Transverse colon (tissue), 4 donors: ENCODE results near the gene GTF3C1. TPM values are rescaled to one million over a fixed set of nuclear protein-coding genes. Genes with fewer than 3 reads are reported as not detected.

Source experiments
- DNase-seq: peaks from one replicate; pipeline ENCODE4 v3.0.0-alpha.2; 2019
- H3K27ac ChIP-seq, 4 donors: fragments of 200-600 bp; sonication (generic); 2 replicates each; pipeline ENCODE4 v1.5.1; 2016 to 2018; ENCODE audit warnings: inconsistent platforms in 4 of 4
- H3K27me3 ChIP-seq: fragments of 200-600 bp; sonication (generic); 2 replicates; pipeline ENCODE4 v1.5.1; 2017; ENCODE audit warnings: inconsistent platforms
- H3K36me3 ChIP-seq, 4 donors: fragments of 200-600 bp; sonication (generic); 2 replicates each; pipeline ENCODE4 v1.5.1; 2017 to 2019; ENCODE audit warnings: inconsistent platforms in 4 of 4
- H3K4me1 ChIP-seq, 4 donors: fragments of 200-600 bp; sonication (generic); 2 replicates each; pipeline ENCODE4 v1.5.1; 2017 to 2020; ENCODE audit warnings: inconsistent platforms in 4 of 4
- H3K4me3 ChIP-seq, 4 donors: fragments of 200-600 bp; sonication (generic); 1 replicate in 1 of 4; 2 replicates in 3 of 4; pipeline versions ENCODE4 v1.5.1 to v1.6.1; 2017 to 2019; ENCODE audit warnings: inconsistent platforms in 4 of 4
- H3K9me3 ChIP-seq, 2 donors: fragments of 200-600 bp; sonication (generic); 2 replicates each; pipeline ENCODE4 v1.5.1; 2017 to 2019; ENCODE audit warnings: inconsistent platforms in 2 of 2
- EP300 ChIP-seq: sonication (generic); formaldehyde crosslinking; IDR thresholded peaks from one replicate; pipeline ENCODE4 v1.6.1; 2017; ENCODE audit warnings: antibody characterized with exemption, low read depth
- POLR2A ChIP-seq: fragments of 450-650 bp; IDR thresholded peaks from one replicate; pipeline ENCODE4 v1.6.1; 2016; ENCODE audit warnings: antibody characterized with exemption, mild to moderate bottlenecking, moderate library complexity
- POLR2AphosphoS5 ChIP-seq, 3 donors: sonication (generic); formaldehyde crosslinking; IDR thresholded peaks; one replicate each; pipeline ENCODE4 v1.6.1; 2016; ENCODE audit warnings: antibody characterized with exemption in 3 of 3
- WGBS, 2 donors: methylation state at CpG; one replicate each; pipeline ENCODE4 v1.1.5; 2018; ENCODE audit warnings: low coverage in 1 of 2; 5-methylcytosine and 5-hydroxymethylcytosine counted together
- in situ Hi-C, 4 donors: fragments of 200-750 bp; cut with MboI; loops; one replicate each; pipeline versions ENCODE4 v1.15.0 to v1.15.1; 2017; ENCODE audit warnings: low sequenced_read_pairs in 3 of 4, low pct_ligation_motif_present in 1 of 4, low pct_unique_long_range_greater_than_20kb in 1 of 4
- intact Hi-C: fragments of 100-400 bp; cut with DNase I; formaldehyde crosslinking; loops from one replicate; pipeline ENCODE4 v1.15.1; 2023; ENCODE audit warnings: low total_unique reads
- total RNA-seq, 4 donors: library from RNA; depleted of rRNA; stranded (reverse); fragments of >200 nt; gene quantifications; one replicate each; pipeline ENCODE4 v1.1.0, GENCODE V29; 2016
- TF ChIP-seq, protein P1 (sequence below), 5 experiments: fragments of 200-600 bp in 3 of 5; fragments of 450-650 bp in 2 of 5; sonication (generic) in 3 of 5; IDR thresholded peaks; 1 replicate in 2 of 5; 2 replicates in 3 of 5; pipeline ENCODE4 v1.5.1; 2016 to 2017; ENCODE audit warnings: antibody characterized with exemption in 5 of 5, inconsistent platforms in 3 of 5, mild to moderate bottlenecking in 2 of 5, moderate library complexity in 1 of 5

The GTF3C1 gene
- total RNA-seq, 4 donors from 2014 or later: 49.6 to 129 (median 60.1) TPM

DNA sequence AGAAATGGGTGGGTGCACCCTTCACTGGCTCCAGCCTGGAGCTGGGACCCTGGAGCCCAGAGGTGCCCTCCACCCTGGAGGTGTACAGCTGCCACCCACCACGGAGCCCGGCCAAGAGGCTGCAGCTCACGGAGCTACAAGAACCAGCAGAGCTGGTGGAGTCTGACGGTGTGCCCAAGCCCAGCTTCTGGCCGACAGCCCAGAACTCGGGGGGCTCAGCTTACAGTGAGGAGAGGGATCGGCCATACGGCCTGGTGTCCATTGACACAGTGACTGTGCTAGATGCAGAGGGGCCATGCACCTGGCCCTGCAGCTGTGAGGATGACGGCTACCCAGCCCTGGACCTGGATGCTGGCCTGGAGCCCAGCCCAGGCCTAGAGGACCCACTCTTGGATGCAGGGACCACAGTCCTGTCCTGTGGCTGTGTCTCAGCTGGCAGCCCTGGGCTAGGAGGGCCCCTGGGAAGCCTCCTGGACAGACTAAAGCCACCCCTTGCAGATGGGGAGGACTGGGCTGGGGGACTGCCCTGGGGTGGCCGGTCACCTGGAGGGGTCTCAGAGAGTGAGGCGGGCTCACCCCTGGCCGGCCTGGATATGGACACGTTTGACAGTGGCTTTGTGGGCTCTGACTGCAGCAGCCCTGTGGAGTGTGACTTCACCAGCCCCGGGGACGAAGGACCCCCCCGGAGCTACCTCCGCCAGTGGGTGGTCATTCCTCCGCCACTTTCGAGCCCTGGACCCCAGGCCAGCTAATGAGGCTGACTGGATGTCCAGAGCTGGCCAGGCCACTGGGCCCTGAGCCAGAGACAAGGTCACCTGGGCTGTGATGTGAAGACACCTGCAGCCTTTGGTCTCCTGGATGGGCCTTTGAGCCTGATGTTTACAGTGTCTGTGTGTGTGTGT lies 100.9 kb downstream of the GTF3C1 start:
- in situ Hi-C loops: no loop called here
- 83% methylated on average over 16 of the region's 19 CpGs; no CpG with 5 or more reads in 1 of the 2 donors for WGBS, 2 donors
- no peak for DNase-seq
- H3K27me3 ChIP-seq: peaks cover 22% of the 10 kb centered on the region
- H3K36me3 ChIP-seq: no peaks in the 10 kb centered on the region
- H3K4me1 ChIP-seq: no peaks in the 10 kb centered on the region
- no peak for TF ChIP-seq EP300
- no peak overlapping the region for H3K4me3 ChIP-seq
- no peaks in the 10 kb centered on the region for H3K9me3 ChIP-seq
- no peak overlapping the region for H3K27ac ChIP-seq
- intact Hi-C loops: no loop called here

DNA sequence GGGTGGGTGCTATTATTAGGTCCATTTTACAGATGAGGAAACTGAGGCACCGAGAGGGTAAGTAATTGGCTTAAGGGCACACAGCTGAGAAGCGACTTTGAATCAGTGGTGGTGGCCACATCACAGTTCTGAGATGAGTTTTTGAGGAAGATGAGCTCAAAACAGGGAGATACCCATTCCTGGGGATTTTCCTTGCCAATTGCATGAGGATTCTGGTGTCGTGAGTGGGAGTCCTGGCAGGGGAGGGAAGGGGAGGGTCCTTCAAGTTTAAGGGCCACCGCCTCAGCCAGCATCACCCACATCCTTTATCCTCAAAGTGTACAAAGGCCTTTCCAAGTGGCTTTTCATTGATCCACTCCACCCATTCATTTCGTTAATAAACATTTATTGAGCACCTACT lies 102.4 kb downstream of the GTF3C1 start:
- Histone ChIP-seq H3K27me3 (peaks cover 22% of the 10 kb centered on the region), H3K4me3 (no peak overlapping the region), H3K4me1 (no peaks in the 10 kb centered on the region), H3K27ac (no peak overlapping the region), H3K9me3 (no peaks in the 10 kb centered on the region), H3K36me3 (no peaks in the 10 kb centered on the region)
- DNase-seq: no peak
- in situ Hi-C loops (no loop called here), intact Hi-C loops (no loop called here)
- WGBS, 2 donors: 70 to 87% methylated on average over 3 to 5 of the region's 5 CpGs
- TF ChIP-seq EP300 (no peak), POLR2A (no peak), POLR2AphosphoS5 (IDR thresholded peaks at IDR 0.05) (no peak)
- TF ChIP-seq, protein P1, sequence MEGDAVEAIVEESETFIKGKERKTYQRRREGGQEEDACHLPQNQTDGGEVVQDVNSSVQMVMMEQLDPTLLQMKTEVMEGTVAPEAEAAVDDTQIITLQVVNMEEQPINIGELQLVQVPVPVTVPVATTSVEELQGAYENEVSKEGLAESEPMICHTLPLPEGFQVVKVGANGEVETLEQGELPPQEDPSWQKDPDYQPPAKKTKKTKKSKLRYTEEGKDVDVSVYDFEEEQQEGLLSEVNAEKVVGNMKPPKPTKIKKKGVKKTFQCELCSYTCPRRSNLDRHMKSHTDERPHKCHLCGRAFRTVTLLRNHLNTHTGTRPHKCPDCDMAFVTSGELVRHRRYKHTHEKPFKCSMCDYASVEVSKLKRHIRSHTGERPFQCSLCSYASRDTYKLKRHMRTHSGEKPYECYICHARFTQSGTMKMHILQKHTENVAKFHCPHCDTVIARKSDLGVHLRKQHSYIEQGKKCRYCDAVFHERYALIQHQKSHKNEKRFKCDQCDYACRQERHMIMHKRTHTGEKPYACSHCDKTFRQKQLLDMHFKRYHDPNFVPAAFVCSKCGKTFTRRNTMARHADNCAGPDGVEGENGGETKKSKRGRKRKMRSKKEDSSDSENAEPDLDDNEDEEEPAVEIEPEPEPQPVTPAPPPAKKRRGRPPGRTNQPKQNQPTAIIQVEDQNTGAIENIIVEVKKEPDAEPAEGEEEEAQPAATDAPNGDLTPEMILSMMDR (IDR thresholded peaks at IDR 0.05): no peak

DNA sequence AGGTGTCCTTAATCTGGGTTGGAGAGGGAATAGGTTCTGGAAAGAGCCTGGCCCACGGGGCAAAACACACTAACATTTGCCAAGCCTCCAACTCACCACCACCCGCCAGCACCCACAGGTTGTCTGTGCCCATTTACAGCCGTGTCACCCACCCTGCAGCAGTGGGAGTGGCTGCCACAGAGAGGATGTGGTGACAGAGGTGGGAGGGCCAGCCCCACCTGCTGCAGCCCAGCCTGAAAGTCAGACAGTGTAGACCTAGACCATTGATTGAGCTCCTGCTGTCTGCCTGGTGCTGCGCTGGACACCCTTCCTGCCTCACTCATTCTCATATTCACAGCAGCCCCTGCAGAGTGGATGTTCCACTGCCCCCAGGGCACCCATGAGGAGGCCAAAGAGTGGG lies 103.0 kb downstream of the GTF3C1 start:
- H3K4me1 ChIP-seq: no peaks in the 10 kb centered on the region
- H3K4me3 ChIP-seq: no peak overlapping the region
- H3K9me3 ChIP-seq: no peaks in the 10 kb centered on the region
- intact Hi-C loops (no loop called here), in situ Hi-C loops (no loop called here)
- no peak overlapping the region for H3K27ac ChIP-seq
- peaks cover 22% of the 10 kb centered on the region for H3K27me3 ChIP-seq
- TF ChIP-seq EP300: no peak
- TF ChIP-seq POLR2A: no peak
- TF ChIP-seq POLR2AphosphoS5 (IDR thresholded peaks at IDR 0.05): no peak
- TF ChIP-seq, protein P1 (IDR thresholded peaks at IDR 0.05): no peak
- DNase-seq: peak; percentile 47
- no peaks in the 10 kb centered on the region for H3K36me3 ChIP-seq
- WGBS, 2 donors: 73% methylated on average over 4 of the region's 4 CpGs; no CpG with 5 or more reads in 1 of the 2 donors

DNA sequence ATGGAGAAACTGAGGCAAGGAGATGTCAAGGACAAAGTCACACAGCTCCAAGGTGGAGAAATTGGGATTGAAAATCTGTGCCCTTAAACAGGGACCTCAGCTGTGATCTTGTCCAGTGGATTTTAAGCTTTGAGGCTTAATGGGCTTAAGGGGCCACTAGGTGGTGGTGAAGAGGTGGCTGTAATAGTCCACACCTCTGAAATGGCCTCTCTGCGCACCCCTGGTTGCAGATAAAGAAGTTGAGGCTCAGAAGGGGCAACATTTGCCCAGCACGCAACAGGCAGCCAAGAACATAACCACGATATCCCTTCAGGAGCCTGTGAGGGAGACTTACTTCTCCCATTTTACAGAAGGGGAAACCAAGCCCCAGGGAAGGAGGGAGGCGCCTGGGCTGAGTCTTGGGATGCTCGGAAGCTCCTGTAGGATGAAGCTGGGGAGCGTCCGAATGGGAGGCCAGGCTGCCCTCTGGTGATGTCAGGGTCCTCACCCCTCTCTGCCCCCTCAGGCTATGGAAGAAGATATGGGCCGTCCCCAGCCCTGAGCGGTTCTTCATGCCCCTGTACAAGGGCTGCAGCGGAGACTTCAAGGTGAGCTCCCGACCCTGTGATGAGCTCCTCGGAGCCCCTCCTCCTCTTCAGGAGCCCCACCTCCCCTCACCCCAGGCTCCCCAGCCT lies 104.1 kb downstream of the GTF3C1 start:
- Histone ChIP-seq H3K4me1 (no peaks in the 10 kb centered on the region), H3K9me3 (no peaks in the 10 kb centered on the region), H3K36me3 (no peaks in the 10 kb centered on the region), H3K27ac (no peak overlapping the region), H3K4me3 (no peak overlapping the region), H3K27me3 (peaks cover 18% of the 10 kb centered on the region)
- DNase-seq: no peak
- TF ChIP-seq EP300 (no peak), POLR2AphosphoS5 (IDR thresholded peaks at IDR 0.05) (no peak), POLR2A (no peak)
- TF ChIP-seq, protein P1 (IDR thresholded peaks at IDR 0.05): no peak
- intact Hi-C loops (no loop called here), in situ Hi-C loops (no loop called here)
- WGBS, 2 donors: 97% methylated on average over 12 of the region's 12 CpGs; no CpG with 5 or more reads in 1 of the 2 donors
